Heart left ventricle (tissue), 16 donors: ENCODE measurements around the gene RPA3. TPM values are rescaled to one million over a fixed set of nuclear protein-coding genes. Genes with fewer than 3 reads are reported as not detected.

Source experiments
- ATAC-seq, 4 donors: fragments of 200-7000 bp; cut with Tn5 transposase; one replicate each; pipeline ENCODE4 v1.9.1; 2020 to 2022; ENCODE audit warnings: moderate library complexity in 4 of 4, mild to moderate bottlenecking in 3 of 4, moderate number of reproducible peaks in 1 of 4
- DNase-seq, 5 donors: peaks; one replicate each; pipeline ENCODE4 v3.0.0-alpha.2; 2020
- H3K27ac ChIP-seq, 12 donors: fragments of 200-600 bp; sonication (generic) in 4 of 12; one replicate each; pipeline versions ENCODE4 v1.5.0 to v1.8.0; 2016 to 2022; ENCODE audit warnings: mild to moderate bottlenecking in 2 of 12
- H3K27me3 ChIP-seq, 9 donors: fragments of 200-600 bp; sonication (generic) in 2 of 9; one replicate each; pipeline versions ENCODE4 v1.5.1 to v1.8.0; 2016 to 2022; ENCODE audit warnings: mild to moderate bottlenecking in 3 of 9
- H3K36me3 ChIP-seq, 9 donors: fragments of 200-600 bp; sonication (generic) in 2 of 9; one replicate each; pipeline versions ENCODE4 v1.5.0 to v1.8.0; 2018 to 2022; ENCODE audit warnings: mild to moderate bottlenecking in 2 of 9
- H3K4me1 ChIP-seq, 12 donors: fragments of 200-600 bp; sonication (generic) in 4 of 12; one replicate each; pipeline versions ENCODE4 v1.5.0 to v1.8.0; 2016 to 2022; ENCODE audit warnings: mild to moderate bottlenecking in 3 of 12
- H3K4me3 ChIP-seq, 12 donors: fragments of 200-600 bp; sonication (generic) in 4 of 12; one replicate each; pipeline versions ENCODE4 v1.5.0 to v1.8.0; 2017 to 2022; ENCODE audit warnings: mild to moderate bottlenecking in 9 of 12, moderate library complexity in 4 of 12
- H3K9me3 ChIP-seq, 12 donors: fragments of 200-600 bp; sonication (generic) in 4 of 12; one replicate each; pipeline versions ENCODE4 v1.5.0 to v1.8.0; 2016 to 2022; ENCODE audit warnings: mild to moderate bottlenecking in 1 of 12
- CTCF ChIP-seq, 12 donors: fragments of 200-600 bp; sonication (generic) in 4 of 12; IDR thresholded peaks; one replicate each; pipeline versions ENCODE4 v1.5.0 to v1.8.0; 2018 to 2022; ENCODE audit warnings: antibody characterized with exemption in 12 of 12, mild to moderate bottlenecking in 5 of 12
- POLR2A ChIP-seq, 2 donors: fragments of 450-650 bp; IDR thresholded peaks; one replicate each; pipeline ENCODE4 v1.6.1; 2017; ENCODE audit warnings: antibody characterized with exemption in 2 of 2, mild to moderate bottlenecking in 2 of 2, moderate library complexity in 2 of 2
- WGBS, 4 donors: extraction: QIAGEN DNeasy Blood & Tissue Kit in 2 of 4; methylation state at CpG; one replicate each; pipeline versions ENCODE4 v1.1.5 to v1.1.7; 2013 to 2018; 5-methylcytosine and 5-hydroxymethylcytosine counted together
- intact Hi-C, 10 donors: fragments of 100-400 bp; cut with DNase I; formaldehyde crosslinking; loops; one replicate each; pipeline versions ENCODE4 v1.11.1 to v1.14.2; 2022
- polyA plus RNA-seq, 2 donors: library from polyadenylated mRNA; stranded (reverse); fragments of 200-250 nt; gene quantifications; one replicate each; pipeline ENCODE4 v1.2.3, GENCODE V29; 2013
- total RNA-seq, 9 donors: library from RNA; depleted of rRNA in 2 of 9; stranded (reverse); fragments of >200 nt in 2 of 9; fragmentation: NEBNext Ultra II Directional in 3 of 9; extraction: Animal tissue kit (Norgen Biotek cat#: 25700) in 3 of 9; gene quantifications; one replicate each; pipeline versions ENCODE4 v1.1.0 to v1.2.4, GENCODE V29; 2016 to 2023
- donor health status: ischemic (EF 13 %, LVEDD 7.1; RV severe dilation, severe dysfunction).
- donor health status: healthy with polysubstance abuse.
- donor health status: DM: no; HTN: yes; CAD: no.
- donor health status: DM: no; HTN: no; CAD: no.
- donor health status: ischemic (EF 25% LVEDD 6.9; RV normal size, moderate dysfunction).
- donor health status: ischemic (EF 25% LVEDD 5.7; RV mildly dilated, moderate dysfunction).
- donor health status: healthy.
- donor health status: DM: yes; HTN: yes; CAD: no.
- donor health status: ischemic (EF 35%, LVEDD 5.7; RV mildly dilated, moderate dysfunction).
- donor health status: nonischemic (EF 11% LVEDD 7.7; RV severe dilation, severe dysfunction).
- donor health status: DM: yes; HTN: yes; CAD: no.
- donor health status: PGD.
- donor health status: ischemic (EF 29% LVEDD 5.4; RV normal size, mild dysfunction).
- donor health status: nonischemic (EF 23%, LVEDD 6.1; RV moderate dilation, normal function).

The RPA3 gene
- total and polyA plus RNA-seq, 11 donors: 19.4 to 30.9 (median 26.2) TPM

GRCh38 chr7:7630626-7631329 lies 87.6 kb downstream of the RPA3 start:
- no peak for DNase-seq
- Histone ChIP-seq H3K9me3 (peaks cover 0 to 5% (median 0%) of the 10 kb centered on the region in 12 donors), H3K4me3 (no peak overlapping the region), H3K27me3 (no peaks in the 10 kb centered on the region), H3K36me3 (peaks cover 0 to 9% (median 0%) of the 10 kb centered on the region in 9 donors), H3K4me1 (no peaks in the 10 kb centered on the region), H3K27ac (no peak overlapping the region)
- 89 to 99% (median 94%) methylated on average over 1 of the region's 1 CpG for WGBS, 4 donors
- no peak for ATAC-seq
- intact Hi-C loops: loop anchor here in 1 of 10 donors (10.0 kb wide), 1 partner anchor 66 kb away; the partner anchor contains the start of gene MIOS
- TF ChIP-seq POLR2A (IDR thresholded peaks at IDR 0.05): no peak
- TF ChIP-seq CTCF (IDR thresholded peaks at IDR 0.05): no peak

GRCh38 chr7:7628476-7628875 lies 89.9 kb downstream of the RPA3 start:
- peaks cover 0 to 5% (median 0%) of the 10 kb centered on the region in 12 donors for H3K9me3 ChIP-seq
- H3K27me3 ChIP-seq: no peaks in the 10 kb centered on the region
- H3K27ac ChIP-seq: no peak overlapping the region
- no peak for TF ChIP-seq POLR2A (IDR thresholded peaks at IDR 0.05)
- H3K36me3 ChIP-seq: no peaks in the 10 kb centered on the region
- no peaks in the 10 kb centered on the region for H3K4me1 ChIP-seq
- WGBS, 4 donors: 76 to 94% (median 82%) methylated on average over 1 of the region's 1 CpG
- intact Hi-C loops: no loop called here
- H3K4me3 ChIP-seq: no peak overlapping the region
- DNase-seq (no peak), ATAC-seq (no peak)

- intact Hi-C loops: no loop called here
- Histone ChIP-seq H3K4me3 (no peak overlapping the region), H3K27me3 (no peaks in the 10 kb centered on the region), H3K9me3 (no peaks in the 10 kb centered on the region), H3K36me3 (no peaks in the 10 kb centered on the region), H3K4me1 (no peaks in the 10 kb centered on the region), H3K27ac (no peak overlapping the region)
- ATAC-seq (no peak), DNase-seq (no peak)
- no peak for TF ChIP-seq CTCF (IDR thresholded peaks at IDR 0.05)
- no peak for TF ChIP-seq POLR2A (IDR thresholded peaks at IDR 0.05)
Measured at GRCh38 chr7:7620644-7621210, 97.7 kb downstream of the RPA3 start.

GRCh38 chr7:7620236-7620635 lies 98.2 kb downstream of the RPA3 start:
- no peak for TF ChIP-seq POLR2A (IDR thresholded peaks at IDR 0.05)
- no peak for TF ChIP-seq CTCF (IDR thresholded peaks at IDR 0.05)
- ATAC-seq: no peak
- H3K4me1 ChIP-seq: no peaks in the 10 kb centered on the region

More at GRCh38 chr7:7620236-7620635, 98.2 kb downstream of the RPA3 start:
- 94 to 99% (median 96%) methylated on average over 1 of the region's 1 CpG for WGBS, 4 donors
- Histone ChIP-seq H3K27me3 (no peaks in the 10 kb centered on the region), H3K9me3 (no peaks in the 10 kb centered on the region), H3K4me3 (no peak overlapping the region), H3K27ac (no peak overlapping the region), H3K36me3 (no peaks in the 10 kb centered on the region)
- no peak for DNase-seq
- intact Hi-C loops: no loop called here
